ENCODE results near the gene TUBA4A. TPM values are rescaled to one million over a fixed set of nuclear protein-coding genes. Genes with fewer than 3 reads are reported as not detected.

TUBA4A gene
- total and polyA plus RNA-seq, 10 of the 15 experiments (the other 5 are each of a cell fraction or from before 2014, with no cell fraction given): 58.2 to 325 (median 134) TPM

DNA sequence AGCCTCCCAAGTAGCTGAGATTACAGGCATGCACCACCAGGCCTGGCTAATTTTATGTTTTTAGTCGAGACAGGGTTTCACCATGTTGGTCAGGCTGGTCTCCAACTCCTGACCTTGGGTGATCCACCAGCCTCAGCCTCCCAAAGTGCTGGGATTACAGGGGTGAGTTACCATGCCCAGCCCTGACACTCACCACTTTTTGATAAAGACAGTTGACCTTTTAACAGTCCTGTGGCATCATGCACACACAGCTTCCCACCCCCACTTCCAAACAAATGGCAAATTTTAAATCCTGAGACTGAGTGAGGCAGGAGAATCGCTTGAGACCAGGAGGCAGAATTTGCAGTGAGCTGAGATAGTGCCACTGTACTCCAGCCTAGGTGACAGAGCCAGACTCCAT is 19.3 kb upstream of the TUBA4A start:
- Histone ChIP-seq H2AFZ (ENCODE audit: control insufficient read depth, low read depth, low read length) (no peak overlapping the region), H4K20me1 (ENCODE audit: control insufficient read depth, insufficient read depth) (no peaks in the 10 kb centered on the region), H3K79me2 (ENCODE audit: control insufficient read depth, insufficient read depth, low read length) (no peaks in the 10 kb centered on the region), H3K36me3 (ENCODE audit: control insufficient read depth in 2 of 2, insufficient read depth in 2 of 2, low read length in 1 of 2) (no peaks in the 10 kb centered on the region), H3K4me1 (ENCODE audit: control insufficient read depth, insufficient read depth, low read length) (peaks cover 6% of the 10 kb centered on the region), H3K27ac (ENCODE audit: control insufficient read depth, insufficient read depth) (no peak overlapping the region), H3K9ac (ENCODE audit: control insufficient read depth, insufficient read depth, low read length) (no peak overlapping the region), H3K4me3 (no peak overlapping the region), H3K27me3 (replicated peaks in 1 of 2; ENCODE audit: control insufficient read depth in 2 of 2, insufficient read depth in 2 of 2, low read length in 1 of 2) (no peaks in the 10 kb centered on the region), H3K9me3 (replicated peaks; ENCODE audit: control insufficient read depth, insufficient read depth, low read length) (no peaks in the 10 kb centered on the region), H3K4me2 (ENCODE audit: control insufficient read depth, insufficient read depth) (no peak overlapping the region)
- BruUV-seq (replicated peaks): no TSS peak
- in situ Hi-C loops (cut with MboI): no loop called here
- TF ChIP-seq, protein P1, sequence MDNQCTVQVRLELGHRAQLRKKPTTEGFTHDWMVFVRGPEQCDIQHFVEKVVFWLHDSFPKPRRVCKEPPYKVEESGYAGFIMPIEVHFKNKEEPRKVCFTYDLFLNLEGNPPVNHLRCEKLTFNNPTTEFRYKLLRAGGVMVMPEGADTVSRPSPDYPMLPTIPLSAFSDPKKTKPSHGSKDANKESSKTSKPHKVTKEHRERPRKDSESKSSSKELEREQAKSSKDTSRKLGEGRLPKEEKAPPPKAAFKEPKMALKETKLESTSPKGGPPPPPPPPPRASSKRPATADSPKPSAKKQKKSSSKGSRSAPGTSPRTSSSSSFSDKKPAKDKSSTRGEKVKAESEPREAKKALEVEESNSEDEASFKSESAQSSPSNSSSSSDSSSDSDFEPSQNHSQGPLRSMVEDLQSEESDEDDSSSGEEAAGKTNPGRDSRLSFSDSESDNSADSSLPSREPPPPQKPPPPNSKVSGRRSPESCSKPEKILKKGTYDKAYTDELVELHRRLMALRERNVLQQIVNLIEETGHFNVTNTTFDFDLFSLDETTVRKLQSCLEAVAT (IDR thresholded peaks at IDR 0.05): no peak
- TF ChIP-seq NFYB (IDR thresholded peaks at IDR 0.05; ENCODE audit: insufficient read depth, low read depth, low read length) (no peak), ZNF24 (IDR thresholded peaks at IDR 0.05) (no peak), RUNX3 (IDR thresholded peaks at IDR 0.05; ENCODE audit: low read length) (no peak), BHLHE40 (IDR thresholded peaks at IDR 0.05; ENCODE audit: borderline replicate concordance in 1 of 2, low read depth in 2 of 2, low read length in 1 of 2) (no peak), SUPT20H (IDR thresholded peaks at IDR 0.05; ENCODE audit: borderline replicate concordance, control insufficient read depth, low read depth, low read length) (no peak)
- DNase-seq (ENCODE audit: low read depth, low spot score) (no peak), ATAC-seq (no peak), FAIRE-seq (no peak)
- ChIA-PET RAD21 (ENCODE audit: unreplicated experiment) (no interaction called here), CTCF (interaction anchor here (1.0 to 13.5 kb wide), 2 partner anchors 18 to 20 kb away, joined by 4 to 257 read pairs; no protein-coding TSS in a partner anchor), SMC1A (ENCODE audit: uncharacterized antibody, unreplicated experiment) (interaction anchor here (8.3 kb wide), 1 partner anchor 21 kb away, joined by 98 read pairs; the partner anchor contains the start of genes TUBA4A and TUBA4B), POLR2A (interaction anchor here (0.6 to 2.1 kb wide), 2 partner anchors 18 to 19 kb away, joined by 7 to 9 read pairs; partner anchors contain the start of gene TUBA4A)
- 46% methylated on average over 2 of the region's 2 CpGs for WGBS (ENCODE audit: insufficient coverage, insufficient replicate concordance, low lambda C conversion rate, missing lambda C conversion rate)
- intact Hi-C loops (cut with micrococcal nuclease; ENCODE audit: unreplicated experiment): no loop called here

Data from GM12878 (cell line).